Prostate gland (tissue), 2 donors: ENCODE results near the gene HNRNPC. TPM values are rescaled to one million over a fixed set of nuclear protein-coding genes. Genes with fewer than 3 reads are reported as not detected.

Experiments used
- DNase-seq: peaks from one replicate; pipeline ENCODE4 v3.0.0-alpha.2; 2019; ENCODE audit warnings: low spot score
- H3K27ac ChIP-seq, 2 donors: fragments of 200-600 bp; sonication (generic); 2 replicates each; pipeline ENCODE4 v1.5.1; 2017 to 2019
- H3K27me3 ChIP-seq: fragments of 200-600 bp; sonication (generic); replicated peaks from 2 replicates; pipeline ENCODE4 v1.5.1; 2019; ENCODE audit not compliant: insufficient read depth
- H3K36me3 ChIP-seq, 2 donors: fragments of 200-600 bp; sonication (generic); 1 replicate in 1 of 2; 2 replicates in 1 of 2; pipeline versions ENCODE4 v1.5.1 to v1.8.1; 2017 to 2019
- H3K4me1 ChIP-seq: fragments of 200-600 bp; sonication (generic); replicated peaks from 2 replicates; pipeline ENCODE4 v1.5.1; 2019
- H3K4me3 ChIP-seq, 2 donors: fragments of 200-600 bp; sonication (generic); 2 replicates each; pipeline ENCODE4 v1.5.1; 2017 to 2019
- H3K9me3 ChIP-seq: fragments of 200-600 bp; sonication (generic); 2 replicates; pipeline ENCODE4 v1.5.1; 2017
- CTCF ChIP-seq, 4 experiments: fragments of 200-600 bp in 2 of 4; fragments of 450-650 bp in 2 of 4; sonication (generic) in 2 of 4; IDR thresholded peaks; 1 replicate in 3 of 4; 2 replicates in 1 of 4; pipeline ENCODE4 v1.5.1; 2016 to 2019; ENCODE audit warnings: antibody characterized with exemption in 4 of 4, mild to moderate bottlenecking in 2 of 4, moderate library complexity in 2 of 4
- POLR2A ChIP-seq: fragments of 450-650 bp; IDR thresholded peaks from one replicate; pipeline ENCODE4 v1.6.1; 2016; ENCODE audit warnings: antibody characterized with exemption, mild to moderate bottlenecking
- POLR2AphosphoS5 ChIP-seq: sonication (generic); formaldehyde crosslinking; IDR thresholded peaks from one replicate; pipeline ENCODE4 v1.6.1; 2017; ENCODE audit warnings: antibody characterized with exemption
- WGBS: methylation state at CpG from one replicate; pipeline ENCODE4 v1.1.5; 2018; 5-methylcytosine and 5-hydroxymethylcytosine counted together
- intact Hi-C: fragments of 100-400 bp; cut with DNase I; formaldehyde crosslinking; loops from one replicate; pipeline ENCODE4 v1.14.2; 2022
- total RNA-seq, 2 donors: library from RNA; depleted of rRNA; stranded (reverse); fragments of >200 nt; gene quantifications; one replicate each; pipeline ENCODE4 v1.1.0, GENCODE V29; 2016

Gene HNRNPC
- total RNA-seq, 2 donors from 2014 or later = 411 to 423 TPM

GRCh38 chr14:21185491-21185890, 83.8 kb downstream of the HNRNPC start:
- Histone ChIP-seq H3K4me1 (no peaks in the 10 kb centered on the region), H3K36me3 (no peaks in the 10 kb centered on the region), H3K27ac (no peak overlapping the region), H3K4me3 (no peak overlapping the region), H3K9me3 (no peaks in the 10 kb centered on the region), H3K27me3 (no peaks in the 10 kb centered on the region)
- TF ChIP-seq CTCF (IDR thresholded peaks at IDR 0.05) (no peak), POLR2AphosphoS5 (no peak), POLR2A (no peak)
- 55% methylated on average over 5 of the region's 5 CpGs for whole genome bisulfite sequencing
- DNase-seq = no peak
- intact Hi-C loops = no loop called here

- Histone ChIP-seq H3K4me1 (no peaks in the 10 kb centered on the region), H3K9me3 (no peaks in the 10 kb centered on the region), H3K36me3 (no peaks in the 10 kb centered on the region), H3K4me3 (no peak overlapping the region), H3K27ac (no peak overlapping the region), H3K27me3 (no peaks in the 10 kb centered on the region)
- intact Hi-C loops = no loop called here
- DNase-seq = no peak
- TF ChIP-seq CTCF (IDR thresholded peaks at IDR 0.05) (no peak), POLR2AphosphoS5 (no peak), POLR2A (no peak)
- WGBS = 56% methylated on average over 1 of the region's 1 CpG
These were observed 85.0 kb downstream of the HNRNPC start for GRCh38 chr14:21184254-21184653.

GRCh38 chr14:21182166-21182565, 87.1 kb downstream of the HNRNPC start:
- no peaks in the 10 kb centered on the region for H3K9me3 ChIP-seq
- DNase-seq = no peak
- H3K36me3 ChIP-seq = no peaks in the 10 kb centered on the region
- H3K4me3 ChIP-seq = no peak overlapping the region
- intact Hi-C loops = no loop called here
- no peaks in the 10 kb centered on the region for H3K27me3 ChIP-seq
- H3K4me1 ChIP-seq = no peaks in the 10 kb centered on the region
- no peak overlapping the region for H3K27ac ChIP-seq
- TF ChIP-seq POLR2AphosphoS5 (no peak), CTCF (IDR thresholded peaks at IDR 0.05) (no peak)
- WGBS = 61% methylated on average over 2 of the region's 2 CpGs

- no peak overlapping the region for H3K4me3 ChIP-seq
- no peaks in the 10 kb centered on the region for H3K9me3 ChIP-seq
- no peaks in the 10 kb centered on the region for H3K4me1 ChIP-seq
- intact Hi-C loops = no loop called here
- H3K27ac ChIP-seq = no peak overlapping the region
- no peaks in the 10 kb centered on the region for H3K27me3 ChIP-seq
- DNase-seq = no peak
- WGBS = 59% methylated on average over 2 of the region's 2 CpGs
- TF ChIP-seq CTCF (IDR thresholded peaks at IDR 0.05) (no peak), POLR2A (no peak), POLR2AphosphoS5 (no peak)
- no peaks in the 10 kb centered on the region for H3K36me3 ChIP-seq
These were observed 98.1 kb downstream of the HNRNPC start for GRCh38 chr14:21171128-21171527.

- intact Hi-C loops = no loop called here
- 69% methylated on average over 4 of the region's 4 CpGs for WGBS
- Histone ChIP-seq H3K4me3 (no peak overlapping the region), H3K27ac (no peak overlapping the region), H3K27me3 (no peaks in the 10 kb centered on the region), H3K36me3 (no peaks in the 10 kb centered on the region), H3K4me1 (no peaks in the 10 kb centered on the region), H3K9me3 (no peaks in the 10 kb centered on the region)
- no peak for DNase-seq
- TF ChIP-seq POLR2AphosphoS5 (no peak), CTCF (IDR thresholded peaks at IDR 0.05) (no peak), POLR2A (no peak)
These were observed 99.7 kb downstream of the HNRNPC start for GRCh38 chr14:21169573-21169972.
